DOHH2 (cell line): ENCODE measurements around the gene ARV1.

Source experiments
- EZH2phosphoT487 ChIP-seq: fragments of 200-600 bp; sonication (generic); IDR thresholded peaks from 2 replicates; pipeline ENCODE4 v1.6.1; 2017; ENCODE audit warnings: borderline replicate concordance, mild to moderate bottlenecking, antibody characterized with exemption, low read length, moderate library complexity, mixed read lengths
- TF ChIP-seq, protein P1 (sequence below): fragments of 200-600 bp; sonication (generic); IDR thresholded peaks from one replicate; pipeline ENCODE4 v1.5.1; 2014; ENCODE audit warnings: antibody characterized with exemption, mild to moderate bottlenecking, low read depth, low read length; ENCODE audit not compliant: poor library complexity, severe bottlenecking

GRCh38 chr1:230986976-230987375 is 8.1 kb downstream of the ARV1 start:
- TF ChIP-seq EZH2phosphoT487 = no peak
- TF ChIP-seq, protein P1, sequence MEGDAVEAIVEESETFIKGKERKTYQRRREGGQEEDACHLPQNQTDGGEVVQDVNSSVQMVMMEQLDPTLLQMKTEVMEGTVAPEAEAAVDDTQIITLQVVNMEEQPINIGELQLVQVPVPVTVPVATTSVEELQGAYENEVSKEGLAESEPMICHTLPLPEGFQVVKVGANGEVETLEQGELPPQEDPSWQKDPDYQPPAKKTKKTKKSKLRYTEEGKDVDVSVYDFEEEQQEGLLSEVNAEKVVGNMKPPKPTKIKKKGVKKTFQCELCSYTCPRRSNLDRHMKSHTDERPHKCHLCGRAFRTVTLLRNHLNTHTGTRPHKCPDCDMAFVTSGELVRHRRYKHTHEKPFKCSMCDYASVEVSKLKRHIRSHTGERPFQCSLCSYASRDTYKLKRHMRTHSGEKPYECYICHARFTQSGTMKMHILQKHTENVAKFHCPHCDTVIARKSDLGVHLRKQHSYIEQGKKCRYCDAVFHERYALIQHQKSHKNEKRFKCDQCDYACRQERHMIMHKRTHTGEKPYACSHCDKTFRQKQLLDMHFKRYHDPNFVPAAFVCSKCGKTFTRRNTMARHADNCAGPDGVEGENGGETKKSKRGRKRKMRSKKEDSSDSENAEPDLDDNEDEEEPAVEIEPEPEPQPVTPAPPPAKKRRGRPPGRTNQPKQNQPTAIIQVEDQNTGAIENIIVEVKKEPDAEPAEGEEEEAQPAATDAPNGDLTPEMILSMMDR = no peak
